ENCODE results near the gene AMMECR1. TPM values are rescaled to one million over a fixed set of nuclear protein-coding genes. Genes with fewer than 3 reads are reported as not detected.

Gene AMMECR1
- total and polyA plus RNA-seq, 2 of the 8 experiments (the other 6 are each of a cell fraction or from before 2014, with no cell fraction given) = 10.2 to 21.2 TPM

- Histone ChIP-seq H4K20me1 (replicated peaks in 1 of 2; ENCODE audit: control insufficient read depth in 1 of 2, insufficient read depth in 2 of 2, low read length in 2 of 2) (no peaks in the 10 kb centered on the region), H2BK12ac (ENCODE audit: low read depth, low read length) (no peak overlapping the region), H3K27ac (ENCODE audit: low read depth, low read length) (no peak overlapping the region), H3K56ac (replicated peaks; ENCODE audit: insufficient read length, low read depth, low read length) (no peak overlapping the region), H2BK20ac (ENCODE audit: low read length) (no peak overlapping the region), H3K18ac (ENCODE audit: extremely low read depth, low read length) (no peak overlapping the region), H4K8ac (ENCODE audit: extremely low read depth, insufficient read depth, low read length) (no peak overlapping the region), H3K14ac (ENCODE audit: insufficient read length) (no peak overlapping the region), H3K36me3 (ENCODE audit: control insufficient read depth in 2 of 4, insufficient read depth in 4 of 4, low read length in 3 of 4) (peaks cover 0 to 2% (median 0%) of the 10 kb centered on the region in 4 experiments; a peak in 1 of 8 replicates), H2AFZ (ENCODE audit: low read length) (no peak overlapping the region), H3K9ac (replicated peaks in 1 of 4; ENCODE audit: extremely low read depth in 1 of 4, low read depth in 3 of 4, low read length in 3 of 4) (no peak overlapping the region), H2BK5ac (ENCODE audit: low read depth, low read length) (no peak overlapping the region), H3K23me2 (ENCODE audit: low read depth, low read length) (no peaks in the 10 kb centered on the region), H4K91ac (replicated peaks; ENCODE audit: insufficient read length, low read length) (no peak overlapping the region), H3K4me1 (replicated peaks in 1 of 4; ENCODE audit: control insufficient read depth in 3 of 4, insufficient read depth in 4 of 4, low read length in 3 of 4) (no peaks in the 10 kb centered on the region), H3K79me2 (ENCODE audit: control insufficient read depth in 1 of 2, insufficient read depth in 2 of 2, low read length in 2 of 2) (peaks cover 0 to 38% of the 10 kb centered on the region in 2 experiments; a peak in 2 of 4 replicates), H3K4ac (replicated peaks; ENCODE audit: insufficient read length, low read depth, low read length) (no peak overlapping the region), H3K27me3 (replicated peaks in 1 of 4; ENCODE audit: control insufficient read depth in 3 of 4, extremely low read depth in 1 of 4, insufficient read depth in 3 of 4, low read length in 3 of 4) (no peaks in the 10 kb centered on the region), H2BK120ac (replicated peaks; ENCODE audit: low read depth, low read length) (no peak overlapping the region), H3K4me2 (ENCODE audit: insufficient read depth in 1 of 2, low read depth in 2 of 2, low read length in 2 of 2) (no peak overlapping the region), H3K23ac (ENCODE audit: insufficient read length) (no peak overlapping the region), H3K9me3 (ENCODE audit: insufficient read depth in 2 of 2, low read depth in 1 of 2, low read length in 1 of 2) (no peaks in the 10 kb centered on the region), H4K5ac (ENCODE audit: insufficient read length, low read depth, low read length) (no peak overlapping the region), H3K79me1 (ENCODE audit: low read depth, low read length) (no peaks in the 10 kb centered on the region), H2AK5ac (ENCODE audit: low read depth, low read length) (no peak overlapping the region), H2BK15ac (ENCODE audit: low read length) (no peak overlapping the region), H3K4me3 (ENCODE audit: extremely low read depth in 1 of 4, insufficient read depth in 2 of 4, low read depth in 3 of 4, low read length in 4 of 4) (no peak overlapping the region)
- WGBS, 2 experiments (ENCODE audit: extremely low coverage in 1 of 2, insufficient coverage in 1 of 2, insufficient read length in 1 of 2, insufficient replicate concordance in 2 of 2, low coverage in 1 of 2, low lambda C conversion rate in 2 of 2, missing lambda C conversion rate in 1 of 2) = 91% methylated on average over 1 of the region's 1 CpG; no CpG with 5 or more reads in 1 of the 2 experiments
- POLR2A ChIA-PET (ENCODE audit: partially characterized antibody) = no interaction called here
- CTCF ChIA-PET (ENCODE audit: partially characterized antibody) = interaction anchor here (0.9 kb wide), 1 partner anchor 421 kb away, joined by 3 read pairs; no protein-coding TSS in a partner anchor
- FAIRE-seq (peak; percentile 75), DNase-seq (ENCODE audit: low read depth in 1 of 2, low spot score in 2 of 2) (no peak)
- TF ChIP-seq CREB1 (IDR thresholded peaks at IDR 0.05) = no peak
- no peak for TF ChIP-seq MAX (IDR thresholded peaks at IDR 0.05)
- no peak for TF ChIP-seq KDM4A (IDR thresholded peaks at IDR 0.05; ENCODE audit: low read depth, low read length, severe bottlenecking)
- no peak for TF ChIP-seq TEAD4 (IDR thresholded peaks at IDR 0.05; ENCODE audit: low read depth, low read length)
- TF ChIP-seq, protein P1, sequence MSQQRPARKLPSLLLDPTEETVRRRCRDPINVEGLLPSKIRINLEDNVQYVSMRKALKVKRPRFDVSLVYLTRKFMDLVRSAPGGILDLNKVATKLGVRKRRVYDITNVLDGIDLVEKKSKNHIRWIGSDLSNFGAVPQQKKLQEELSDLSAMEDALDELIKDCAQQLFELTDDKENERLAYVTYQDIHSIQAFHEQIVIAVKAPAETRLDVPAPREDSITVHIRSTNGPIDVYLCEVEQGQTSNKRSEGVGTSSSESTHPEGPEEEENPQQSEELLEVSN (IDR thresholded peaks at IDR 0.05) = no peak
- TF ChIP-seq POLR2A (IDR thresholded peaks at IDR 0.05; ENCODE audit: control extremely low read depth in 1 of 2, low read depth in 2 of 2, low read length in 2 of 2) = no peak
- TF ChIP-seq TCF12 (IDR thresholded peaks at IDR 0.05; ENCODE audit: low read depth, low read length) = no peak
- no peak for TF ChIP-seq RFX5 (IDR thresholded peaks at IDR 0.05; ENCODE audit: borderline replicate concordance, low read depth, low read length)
- no peak for TF ChIP-seq JUN (IDR thresholded peaks at IDR 0.05; ENCODE audit: low read depth, low read length)
- no peak for TF ChIP-seq SP1 (IDR thresholded peaks at IDR 0.05; ENCODE audit: low read depth, low read length)
- no peak for TF ChIP-seq NRF1 (IDR thresholded peaks at IDR 0.05; ENCODE audit: low read depth, low read length)
- TF ChIP-seq USF2 (IDR thresholded peaks at IDR 0.05; ENCODE audit: low read length) = no peak
Measured at GRCh38 chrX:110301194-110301593, 16.7 kb downstream of the AMMECR1 start.
